Uterus (tissue), 4 donors: Measurements from ENCODE around the gene KIRREL3. TPM values are rescaled to one million over a fixed set of nuclear protein-coding genes. Genes with fewer than 3 reads are reported as not detected.
A peak's percentile ranks its signal among the peaks of the same experiment; 100 is the strongest.

Experiments
- DNase-seq, 2 donors: peaks; one replicate each; pipeline ENCODE4 v3.0.0-alpha.2; 2019 to 2020
- H3K27ac ChIP-seq, 2 donors: fragments of 200-600 bp; sonication (generic); 1 replicate in 1 of 2; 2 replicates in 1 of 2; pipeline ENCODE4 v1.5.1; 2016 to 2018
- H3K27me3 ChIP-seq, 2 donors: fragments of 200-600 bp; sonication (generic); one replicate each; pipeline ENCODE4 v1.5.1; 2018 to 2019; ENCODE audit warnings: control low read depth in 1 of 2
- H3K36me3 ChIP-seq, 2 donors: fragments of 200-600 bp; sonication (generic); one replicate each; pipeline ENCODE4 v1.5.1; 2019; ENCODE audit warnings: control low read depth in 1 of 2
- H3K4me1 ChIP-seq, 2 donors: fragments of 200-600 bp; sonication (generic); one replicate each; pipeline ENCODE4 v1.5.1; 2018 to 2019; ENCODE audit warnings: control low read depth in 1 of 2
- H3K4me3 ChIP-seq, 2 donors: fragments of 200-600 bp; sonication (generic); 1 replicate in 1 of 2; 2 replicates in 1 of 2; pipeline ENCODE4 v1.5.1; 2018 to 2019; ENCODE audit warnings: mild to moderate bottlenecking in 1 of 2
- H3K9me3 ChIP-seq, 2 donors: fragments of 200-600 bp; sonication (generic); one replicate each; pipeline ENCODE4 v1.5.1; 2019; ENCODE audit warnings: control low read depth in 1 of 2
- POLR2A ChIP-seq, 2 donors: fragments of 450-650 bp; IDR thresholded peaks; one replicate each; pipeline ENCODE4 v1.6.1; 2016; ENCODE audit warnings: antibody characterized with exemption in 2 of 2, mild to moderate bottlenecking in 1 of 2, moderate library complexity in 1 of 2
- intact Hi-C: fragments of 100-400 bp; cut with DNase I; formaldehyde crosslinking; loops from one replicate; pipeline ENCODE4 v1.15.1; 2023; ENCODE audit warnings: low total_unique reads
- total RNA-seq, 4 donors: library from RNA; depleted of rRNA in 3 of 4; stranded (reverse); fragments of >200 nt in 3 of 4; gene quantifications; one replicate each; pipeline versions ENCODE4 v1.1.0 to v1.2.4, GENCODE V29; 2014 to 2023
- TF ChIP-seq, protein P1 (sequence below), 4 experiments: fragments of 200-600 bp in 2 of 4; fragments of 450-650 bp in 2 of 4; sonication (generic) in 2 of 4; IDR thresholded peaks; one replicate each; pipeline ENCODE4 v1.5.1; 2016 to 2019; ENCODE audit warnings: antibody characterized with exemption in 4 of 4, mild to moderate bottlenecking in 2 of 4, moderate library complexity in 1 of 4
- donor health status: DM: yes; HTN: yes; CAD: no.

KIRREL3 gene
- total RNA-seq, 4 donors from 2014 or later, result 10.0 TPM; not detected in 3

DNA sequence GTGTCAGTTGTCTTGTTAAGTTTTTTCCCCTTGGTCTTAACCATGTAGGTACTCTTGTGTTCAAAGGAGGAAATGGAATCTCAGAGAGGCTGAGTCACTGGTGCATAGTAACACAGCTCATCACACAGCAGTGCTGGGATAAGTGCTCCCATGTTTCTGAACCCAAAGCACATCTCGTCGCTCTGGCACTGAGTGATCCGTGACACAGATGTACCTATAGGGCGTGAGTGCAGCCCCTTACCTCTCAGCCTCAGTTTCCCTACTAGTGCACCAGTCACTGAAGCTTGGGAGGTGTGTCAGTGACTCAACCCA, 411.1 kb downstream of the KIRREL3 start:
- no peaks in the 10 kb centered on the region for H3K27me3 ChIP-seq
- intact Hi-C loops, result no loop called here

DNA sequence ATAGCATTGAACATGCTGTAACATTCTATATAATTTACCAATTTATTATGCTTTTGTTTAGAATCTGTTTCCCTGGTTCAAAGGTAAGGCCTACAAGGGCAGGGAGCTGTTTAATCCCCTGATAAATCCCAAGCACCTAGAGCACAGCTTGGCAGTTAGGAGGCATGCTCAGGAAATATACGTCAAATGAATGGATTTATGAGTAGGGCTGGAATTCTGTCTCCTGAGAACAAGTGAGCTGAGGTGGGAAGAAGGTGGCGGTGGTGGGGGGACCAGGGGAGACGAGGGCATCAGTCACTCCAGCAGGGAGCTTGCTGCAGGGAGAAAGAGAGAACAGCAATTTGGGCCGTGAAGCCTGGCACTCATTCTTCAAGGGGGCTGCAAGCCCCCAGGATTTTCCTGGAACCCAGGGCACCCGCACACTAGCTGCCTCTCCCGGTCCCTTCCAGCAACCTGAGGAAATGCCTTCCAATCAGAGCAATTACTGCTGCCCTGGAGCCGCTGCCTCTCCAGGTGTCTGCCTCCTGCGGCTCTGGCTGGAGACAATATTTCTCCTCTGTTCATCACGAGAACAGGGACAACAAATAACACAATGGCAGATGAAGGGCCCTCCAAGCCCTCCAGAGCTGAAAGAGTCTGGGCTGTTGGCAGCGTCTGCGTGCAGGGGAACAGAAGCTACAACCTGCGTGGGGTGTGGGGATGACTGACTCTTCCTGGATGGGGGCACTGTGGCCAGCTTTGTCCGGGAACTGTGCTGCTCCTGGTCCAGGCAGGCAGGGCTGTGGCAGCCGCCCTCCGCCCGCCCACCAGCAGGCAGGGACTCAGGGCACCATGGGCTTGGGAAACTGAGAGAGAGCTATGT, 411.7 kb downstream of the KIRREL3 start:
- intact Hi-C loops, result no loop called here
- H3K27me3 ChIP-seq, result no peaks in the 10 kb centered on the region
- H3K27ac ChIP-seq, result no peak overlapping the region

More for the DNA sequence above, 411.1 kb downstream of the KIRREL3 start:
- Histone ChIP-seq H3K4me3 (no peak overlapping the region), H3K27ac (no peak overlapping the region), H3K36me3 (no peaks in the 10 kb centered on the region), H3K4me1 (no peaks in the 10 kb centered on the region), H3K9me3 (no peaks in the 10 kb centered on the region)
- TF ChIP-seq POLR2A (IDR thresholded peaks at IDR 0.05), result no peak
- TF ChIP-seq, protein P1, sequence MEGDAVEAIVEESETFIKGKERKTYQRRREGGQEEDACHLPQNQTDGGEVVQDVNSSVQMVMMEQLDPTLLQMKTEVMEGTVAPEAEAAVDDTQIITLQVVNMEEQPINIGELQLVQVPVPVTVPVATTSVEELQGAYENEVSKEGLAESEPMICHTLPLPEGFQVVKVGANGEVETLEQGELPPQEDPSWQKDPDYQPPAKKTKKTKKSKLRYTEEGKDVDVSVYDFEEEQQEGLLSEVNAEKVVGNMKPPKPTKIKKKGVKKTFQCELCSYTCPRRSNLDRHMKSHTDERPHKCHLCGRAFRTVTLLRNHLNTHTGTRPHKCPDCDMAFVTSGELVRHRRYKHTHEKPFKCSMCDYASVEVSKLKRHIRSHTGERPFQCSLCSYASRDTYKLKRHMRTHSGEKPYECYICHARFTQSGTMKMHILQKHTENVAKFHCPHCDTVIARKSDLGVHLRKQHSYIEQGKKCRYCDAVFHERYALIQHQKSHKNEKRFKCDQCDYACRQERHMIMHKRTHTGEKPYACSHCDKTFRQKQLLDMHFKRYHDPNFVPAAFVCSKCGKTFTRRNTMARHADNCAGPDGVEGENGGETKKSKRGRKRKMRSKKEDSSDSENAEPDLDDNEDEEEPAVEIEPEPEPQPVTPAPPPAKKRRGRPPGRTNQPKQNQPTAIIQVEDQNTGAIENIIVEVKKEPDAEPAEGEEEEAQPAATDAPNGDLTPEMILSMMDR (IDR thresholded peaks at IDR 0.05), result no peak
- DNase-seq, result no peak

DNA sequence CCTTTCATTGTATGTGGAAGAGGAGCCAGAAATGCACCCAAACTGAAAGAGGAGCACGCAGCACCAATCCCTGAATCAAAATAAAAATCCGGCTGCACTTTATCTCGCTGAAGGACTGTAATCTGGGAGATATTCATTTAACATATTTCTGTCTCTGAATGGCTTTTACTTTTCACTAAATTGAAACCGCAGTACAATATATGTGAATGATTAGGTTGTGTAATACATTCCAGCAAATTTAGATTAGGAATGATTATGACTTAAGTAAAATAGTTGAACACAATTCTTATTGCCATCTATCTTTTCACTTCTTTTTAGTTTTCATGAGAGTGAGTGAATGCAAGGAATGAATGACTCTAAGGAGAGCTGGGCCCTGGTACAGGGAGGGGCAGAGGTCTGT, 413.0 kb downstream of the KIRREL3 start:
- Histone ChIP-seq H3K4me1 (no peaks in the 10 kb centered on the region), H3K9me3 (no peaks in the 10 kb centered on the region), H3K4me3 (no peak overlapping the region), H3K27ac (no peak overlapping the region), H3K27me3 (no peaks in the 10 kb centered on the region), H3K36me3 (no peaks in the 10 kb centered on the region)
- no peak for DNase-seq
- no peak for TF ChIP-seq POLR2A (IDR thresholded peaks at IDR 0.05)
- TF ChIP-seq, protein P1 (IDR thresholded peaks at IDR 0.05), result no peak
- intact Hi-C loops, result no loop called here

More for the DNA sequence above, 411.7 kb downstream of the KIRREL3 start:
- Histone ChIP-seq H3K9me3 (no peaks in the 10 kb centered on the region), H3K36me3 (no peaks in the 10 kb centered on the region), H3K4me1 (no peaks in the 10 kb centered on the region), H3K4me3 (no peak overlapping the region)
- DNase-seq, result no peak
- TF ChIP-seq, protein P1 (IDR thresholded peaks at IDR 0.05), result no peak
- no peak for TF ChIP-seq POLR2A (IDR thresholded peaks at IDR 0.05)

DNA sequence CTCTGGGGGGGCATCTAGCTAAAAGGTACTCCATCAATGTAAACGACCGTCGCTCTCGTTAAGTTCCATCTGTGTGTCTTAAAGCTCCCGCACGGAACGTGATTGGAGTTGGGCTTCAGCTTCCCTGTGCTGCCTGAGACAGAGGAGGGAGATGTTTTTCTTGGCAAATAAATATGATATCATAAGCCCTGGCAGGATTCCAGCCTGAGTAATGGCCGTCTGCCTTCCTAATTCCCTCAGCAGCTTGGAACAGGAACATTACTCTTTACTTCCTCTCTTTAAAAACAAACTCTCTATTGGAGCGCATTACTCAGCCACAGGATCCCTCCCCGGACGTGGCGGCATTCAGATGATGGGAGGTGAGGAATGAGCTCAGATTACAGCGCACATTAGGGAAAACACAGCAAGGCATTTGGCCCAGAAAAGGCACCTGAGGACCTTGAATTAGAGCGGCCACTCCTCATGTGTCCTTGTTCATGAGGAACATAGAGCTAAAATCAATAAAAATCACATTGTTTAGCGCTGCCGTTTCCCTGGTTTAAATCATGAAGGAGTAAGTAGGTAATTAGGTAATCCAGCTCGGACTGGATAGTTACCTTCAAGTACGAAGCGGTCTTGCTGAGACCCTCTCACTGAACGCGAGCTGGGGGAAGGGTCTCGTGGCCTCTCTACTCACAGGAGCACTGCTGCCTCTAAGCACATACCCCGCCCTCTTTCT, 414.6 kb downstream of the KIRREL3 start:
- Histone ChIP-seq H3K4me1 (no peaks in the 10 kb centered on the region), H3K9me3 (no peaks in the 10 kb centered on the region), H3K36me3 (no peaks in the 10 kb centered on the region), H3K27me3 (no peaks in the 10 kb centered on the region), H3K27ac (peak overlapping the region; percentile 54 to 60), H3K4me3 (peak overlapping the region in 1 of 2 donors; percentile 15)
- DNase-seq, result peak; percentile 57 to 69
- no peak for TF ChIP-seq POLR2A (IDR thresholded peaks at IDR 0.05)
- TF ChIP-seq, protein P1 (IDR thresholded peaks at IDR 0.05), result no peak
- intact Hi-C loops, result no loop called here

DNA sequence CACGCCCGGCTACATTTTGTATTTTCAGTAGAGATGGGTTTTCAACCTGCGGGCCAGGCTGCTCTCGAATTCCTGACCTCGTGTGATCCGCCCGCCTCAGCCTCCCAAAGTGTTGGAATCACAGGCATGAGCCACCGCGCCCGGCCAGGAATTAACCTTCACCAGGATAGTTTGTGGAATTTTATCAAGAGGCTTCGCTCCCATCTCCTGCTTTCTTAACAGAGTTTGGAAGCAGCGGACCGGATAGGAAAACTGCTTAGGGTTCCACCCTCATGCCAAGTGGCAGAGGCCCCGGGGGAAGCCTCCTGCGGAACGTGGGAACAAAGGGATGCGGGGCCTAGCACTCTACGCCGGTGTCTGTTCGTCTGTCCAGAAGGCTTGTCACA, 415.2 kb downstream of the KIRREL3 start:
- intact Hi-C loops, result no loop called here
- no peaks in the 10 kb centered on the region for H3K9me3 ChIP-seq
- no peaks in the 10 kb centered on the region for H3K36me3 ChIP-seq
- TF ChIP-seq, protein P1 (IDR thresholded peaks at IDR 0.05), result no peak
- TF ChIP-seq POLR2A (IDR thresholded peaks at IDR 0.05), result no peak
- no peaks in the 10 kb centered on the region for H3K4me1 ChIP-seq
- DNase-seq, result no peak
- peak overlapping the region in 1 of 2 donors; percentile 15 for H3K4me3 ChIP-seq
- no peaks in the 10 kb centered on the region for H3K27me3 ChIP-seq
- H3K27ac ChIP-seq, result peak overlapping the region; percentile 54 to 60
